PC-3 (cell line): ENCODE data around the gene DACT2. TPM values are rescaled to one million over a fixed set of nuclear protein-coding genes. Genes with fewer than 3 reads are reported as not detected.

Source experiments
- ATAC-seq: fragments of 200-7000 bp; cut with Tn5 transposase; 2 replicates; pipeline ENCODE4 v1.9.1; 2020; ENCODE audit warnings: mild to moderate bottlenecking, moderate library complexity
- BruUV-seq: library from RNA; stranded (reverse); fragments of 400-500 nt; replicated peaks from 2 replicates; lab custom pipeline; 2021; lab: Mats Ljungman, UMichigan
- CTCF ChIA-PET: fragments of 300-600 bp; sonication (Branson Sonifier 250); formaldehyde crosslinking; loops from one replicate; lab custom pipeline; 2022; ENCODE audit warnings: antibody characterized with exemption; lab: Charles Lee
- POLR2A ChIA-PET: fragments of 300-600 bp; sonication (Branson Sonifier 250); formaldehyde crosslinking; loops from one replicate; lab custom pipeline; 2022; ENCODE audit warnings: antibody characterized with exemption; ENCODE audit not compliant: unreplicated experiment; lab: Charles Lee
- DNase-seq: peaks from one replicate; pipeline ENCODE4 v3.0.0-alpha.2; 2015
- H2AFZ ChIP-seq: fragments of 300-600 bp; sonication (generic); 2 replicates; pipeline ENCODE4 v1.6.0; 2016; ENCODE audit warnings: antibody characterized with exemption, low read length
- H3F3A ChIP-seq: fragments of 300-600 bp; sonication (generic); one replicate; pipeline ENCODE4 v1.6.0; 2017; ENCODE audit warnings: antibody characterized with exemption, low read length, control low read depth, mild to moderate bottlenecking; ENCODE audit not compliant: unreplicated experiment
- H3K27ac ChIP-seq: fragments of 300-600 bp; sonication (generic); 2 replicates; pipeline ENCODE4 v1.5.1; 2016; ENCODE audit warnings: mild to moderate bottlenecking, low read length
- H3K27me3 ChIP-seq: fragments of 300-600 bp; sonication (generic); 2 replicates; pipeline ENCODE4 v1.6.1; 2016; ENCODE audit warnings: low read length, mixed read lengths
- H3K36me3 ChIP-seq: fragments of 300-600 bp; sonication (generic); 2 replicates; pipeline ENCODE4 v1.6.1; 2016; ENCODE audit warnings: low read depth, mixed run types, low read length, mixed read lengths
- H3K4me1 ChIP-seq: fragments of 300-600 bp; sonication (generic); 2 replicates; pipeline ENCODE4 v1.5.1; 2016; ENCODE audit warnings: low read length; ENCODE audit not compliant: insufficient read depth
- H3K4me2 ChIP-seq: fragments of 300-600 bp; sonication (generic); 2 replicates; pipeline ENCODE4 v1.6.0; 2016; ENCODE audit warnings: low read length
- H3K4me3 ChIP-seq: fragments of 300-600 bp; sonication (generic); 2 replicates; pipeline ENCODE4 v1.5.1; 2016; ENCODE audit warnings: mild to moderate bottlenecking, low read length, mixed read lengths
- H3K79me2 ChIP-seq: fragments of 300-600 bp; sonication (generic); 2 replicates; pipeline ENCODE4 v1.6.1; 2017; ENCODE audit warnings: low read length, mixed read lengths
- H3K9ac ChIP-seq: fragments of 300-600 bp; sonication (generic); 2 replicates; pipeline ENCODE4 v1.6.0; 2016; ENCODE audit warnings: mild to moderate bottlenecking, low read length
- H3K9me2 ChIP-seq: fragments of 300-600 bp; sonication (generic); replicated peaks from 2 replicates; pipeline ENCODE4 v1.6.1; 2016; ENCODE audit warnings: mixed run types, low read length, mixed read lengths
- H3K9me3 ChIP-seq: fragments of 300-600 bp; sonication (generic); 2 replicates; pipeline ENCODE4 v1.6.1; 2016; ENCODE audit warnings: low read length, mixed read lengths
- H4K20me1 ChIP-seq: fragments of 300-600 bp; sonication (generic); 2 replicates; pipeline ENCODE4 v1.6.1; 2016; ENCODE audit warnings: low read length, mixed read lengths
- EZH2 ChIP-seq: fragments of 300-600 bp; sonication (generic); IDR thresholded peaks from one replicate; pipeline ENCODE4 v1.6.1; 2017; ENCODE audit warnings: antibody characterized with exemption, mild to moderate bottlenecking, low read length; ENCODE audit not compliant: unreplicated experiment
- EZH2phosphoT487 ChIP-seq: fragments of 300-600 bp; sonication (generic); IDR thresholded peaks from 2 replicates; pipeline ENCODE4 v1.6.1; 2018; ENCODE audit warnings: mild to moderate bottlenecking, antibody characterized with exemption, low read length, borderline replicate concordance
- intact Hi-C: fragments of 100-400 bp; cut with micrococcal nuclease; formaldehyde crosslinking; loops from 2 replicates; pipeline ENCODE4 v1.9.0; 2023
- total RNA-seq: library from RNA; depleted of rRNA; stranded (reverse); fragments of >200 nt; gene quantifications from 2 replicates; pipeline ENCODE4 v1.2.3, GENCODE V29; 2014
- TF ChIP-seq, protein P1 (sequence below): fragments of 300-600 bp; sonication (generic); conservative IDR thresholded peaks from 2 replicates; pipeline ENCODE4 v1.5.1; 2017; ENCODE audit warnings: antibody characterized with exemption, low read depth, mild to moderate bottlenecking, low read length

Gene DACT2
- total RNA-seq, 1 experiment from 2014 or later: not detected

DNA sequence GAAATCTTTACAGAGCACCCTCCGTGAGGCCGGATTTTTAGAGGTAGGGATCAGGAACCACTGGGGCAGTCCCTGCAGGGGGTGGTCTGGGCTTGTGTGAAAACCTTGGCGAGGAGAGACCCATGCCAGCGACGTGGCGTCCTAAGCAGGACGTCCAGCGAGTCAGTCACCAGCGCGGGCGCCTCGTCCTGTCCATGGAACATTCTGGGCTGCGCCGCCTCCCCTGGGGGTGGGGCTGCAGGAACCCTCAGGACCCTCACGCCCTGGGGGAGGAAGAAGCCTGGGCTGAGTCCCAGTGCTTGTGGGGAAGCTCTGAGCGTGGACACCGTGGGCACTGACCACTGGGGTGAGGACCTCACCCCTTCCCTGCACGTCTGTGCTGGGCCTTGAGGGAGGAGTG lies 25.7 kb upstream of the DACT2 start:
- Histone ChIP-seq H2AFZ (no peak overlapping the region), H3F3A (no peaks in the 10 kb centered on the region), H3K4me2 (no peak overlapping the region), H3K27me3 (peaks cover 36% of the 10 kb centered on the region), H3K36me3 (no peaks in the 10 kb centered on the region), H3K4me1 (no peaks in the 10 kb centered on the region), H3K4me3 (no peak overlapping the region), H4K20me1 (no peaks in the 10 kb centered on the region), H3K27ac (no peak overlapping the region), H3K79me2 (no peaks in the 10 kb centered on the region), H3K9me2 (no peaks in the 10 kb centered on the region), H3K9ac (no peak overlapping the region), H3K9me3 (no peaks in the 10 kb centered on the region)
- no TSS peak for BruUV-seq
- no peak for ATAC-seq
- intact Hi-C loops: no loop called here
- CTCF ChIA-PET: no interaction called here
- no peak for DNase-seq
- TF ChIP-seq, protein P1, sequence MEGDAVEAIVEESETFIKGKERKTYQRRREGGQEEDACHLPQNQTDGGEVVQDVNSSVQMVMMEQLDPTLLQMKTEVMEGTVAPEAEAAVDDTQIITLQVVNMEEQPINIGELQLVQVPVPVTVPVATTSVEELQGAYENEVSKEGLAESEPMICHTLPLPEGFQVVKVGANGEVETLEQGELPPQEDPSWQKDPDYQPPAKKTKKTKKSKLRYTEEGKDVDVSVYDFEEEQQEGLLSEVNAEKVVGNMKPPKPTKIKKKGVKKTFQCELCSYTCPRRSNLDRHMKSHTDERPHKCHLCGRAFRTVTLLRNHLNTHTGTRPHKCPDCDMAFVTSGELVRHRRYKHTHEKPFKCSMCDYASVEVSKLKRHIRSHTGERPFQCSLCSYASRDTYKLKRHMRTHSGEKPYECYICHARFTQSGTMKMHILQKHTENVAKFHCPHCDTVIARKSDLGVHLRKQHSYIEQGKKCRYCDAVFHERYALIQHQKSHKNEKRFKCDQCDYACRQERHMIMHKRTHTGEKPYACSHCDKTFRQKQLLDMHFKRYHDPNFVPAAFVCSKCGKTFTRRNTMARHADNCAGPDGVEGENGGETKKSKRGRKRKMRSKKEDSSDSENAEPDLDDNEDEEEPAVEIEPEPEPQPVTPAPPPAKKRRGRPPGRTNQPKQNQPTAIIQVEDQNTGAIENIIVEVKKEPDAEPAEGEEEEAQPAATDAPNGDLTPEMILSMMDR: no peak
- TF ChIP-seq EZH2phosphoT487 (no peak), EZH2 (no peak)
- POLR2A ChIA-PET: no interaction called here

DNA sequence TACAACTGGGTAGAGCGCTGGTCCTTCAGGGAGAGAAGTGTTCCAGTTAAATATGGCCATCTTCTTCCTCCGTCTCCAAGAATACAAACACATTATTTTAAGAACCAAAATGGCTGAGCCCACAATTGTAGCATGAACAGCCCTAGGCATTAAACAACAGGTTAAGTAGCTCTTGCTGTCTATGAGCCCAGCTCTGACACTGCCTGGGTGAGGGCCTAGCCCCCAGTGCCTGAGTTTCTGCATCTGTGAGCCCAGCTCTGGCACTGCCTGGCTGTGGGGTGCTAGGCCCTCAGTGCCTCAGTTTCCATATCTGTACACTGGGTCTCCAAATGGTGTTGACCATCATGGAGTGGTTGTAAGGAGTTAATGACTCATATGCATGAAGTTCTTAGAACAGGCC lies 24.8 kb upstream of the DACT2 start:
- no peak overlapping the region for H3K27ac ChIP-seq
- no peak for ATAC-seq
- no peak overlapping the region for H3K4me3 ChIP-seq
- POLR2A ChIA-PET: no interaction called here
- CTCF ChIA-PET: no interaction called here
- TF ChIP-seq EZH2 (no peak), EZH2phosphoT487 (no peak)
- TF ChIP-seq, protein P1: no peak
- no peaks in the 10 kb centered on the region for H3K9me3 ChIP-seq
- H3K27me3 ChIP-seq: peaks cover 36% of the 10 kb centered on the region
- H2AFZ ChIP-seq: no peak overlapping the region
- no peaks in the 10 kb centered on the region for H3K79me2 ChIP-seq
- no peak overlapping the region for H3K9ac ChIP-seq
- intact Hi-C loops: no loop called here
- no peaks in the 10 kb centered on the region for H3F3A ChIP-seq
- H3K4me2 ChIP-seq: no peak overlapping the region
- no peaks in the 10 kb centered on the region for H3K9me2 ChIP-seq
- no peaks in the 10 kb centered on the region for H4K20me1 ChIP-seq
- DNase-seq: no peak
- BruUV-seq: no TSS peak
- H3K4me1 ChIP-seq: no peaks in the 10 kb centered on the region
- no peaks in the 10 kb centered on the region for H3K36me3 ChIP-seq

DNA sequence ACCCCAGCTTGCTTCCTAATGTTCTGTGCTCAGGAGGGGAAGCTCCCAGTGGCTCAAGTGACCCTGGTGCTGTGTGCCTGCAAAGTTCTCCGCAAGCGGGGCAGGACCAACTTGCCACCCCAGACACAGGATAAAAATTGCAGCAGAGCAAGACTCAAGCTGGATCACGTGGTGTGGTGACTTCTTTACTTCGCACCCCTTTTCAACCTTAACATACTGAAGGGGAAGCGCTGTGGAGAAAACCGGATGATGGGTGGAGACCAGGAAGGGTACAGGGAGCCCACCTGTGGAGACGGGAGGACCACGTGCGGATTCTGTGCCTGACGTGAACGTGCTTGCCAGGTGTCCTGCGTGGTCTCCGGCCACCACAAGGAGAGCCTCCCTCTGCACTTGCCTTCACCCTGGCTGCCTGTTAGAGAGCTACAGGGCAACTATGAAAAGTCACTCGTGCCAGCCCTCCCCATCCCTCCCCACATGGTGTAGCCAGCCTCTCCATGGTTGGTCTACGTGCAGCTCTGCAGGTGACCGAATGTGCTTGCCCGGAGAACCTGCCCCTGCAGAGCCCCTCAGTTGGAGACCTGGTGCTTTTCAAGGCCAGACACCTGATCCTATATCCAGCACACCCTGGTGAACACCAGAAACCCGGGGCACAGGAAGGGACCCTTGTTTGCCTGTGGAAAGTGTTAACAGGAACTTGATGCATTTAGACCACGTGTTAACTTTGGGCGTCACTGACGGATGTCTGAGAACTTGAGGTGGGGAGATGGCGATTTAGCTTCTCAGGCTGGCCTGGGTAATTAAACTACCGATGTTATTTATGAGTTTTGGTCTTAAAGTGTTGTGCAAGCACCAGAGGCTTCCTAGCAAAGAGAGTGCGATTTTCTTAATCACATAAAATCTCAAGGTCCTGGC lies 23.9 kb upstream of the DACT2 start:
- Histone ChIP-seq H3K79me2 (no peaks in the 10 kb centered on the region), H2AFZ (no peak overlapping the region), H3F3A (no peaks in the 10 kb centered on the region), H3K27me3 (peaks cover 36% of the 10 kb centered on the region), H3K4me2 (no peak overlapping the region), H3K9me2 (no peaks in the 10 kb centered on the region), H3K9me3 (no peaks in the 10 kb centered on the region), H3K4me3 (no peak overlapping the region), H3K36me3 (no peaks in the 10 kb centered on the region), H3K27ac (no peak overlapping the region), H3K9ac (no peak overlapping the region), H4K20me1 (no peaks in the 10 kb centered on the region), H3K4me1 (no peaks in the 10 kb centered on the region)
- POLR2A ChIA-PET: no interaction called here
- CTCF ChIA-PET: no interaction called here
- DNase-seq: no peak
- no peak for ATAC-seq
- no TSS peak for BruUV-seq
- intact Hi-C loops: no loop called here
- TF ChIP-seq EZH2 (no peak), EZH2phosphoT487 (no peak)
- TF ChIP-seq, protein P1: no peak
